ENCODE measurements around the gene MAP3K20. TPM values are rescaled to one million over a fixed set of nuclear protein-coding genes. Genes with fewer than 3 reads are reported as not detected.

Gene MAP3K20
- total RNA-seq, 6 donors from 2014 or later, result 16.3 to 41.7 (median 34.7) TPM

- 84 to 94% methylated on average over 2 of the region's 2 CpGs for WGBS, 2 donors
- no peaks in the 10 kb centered on the region for H3K9me3 ChIP-seq
- no peak overlapping the region for H3K4me3 ChIP-seq
- no peaks in the 10 kb centered on the region for H3K27me3 ChIP-seq
- peaks cover 0 to 6% (median 0%) of the 10 kb centered on the region in 4 donors for H3K36me3 ChIP-seq
- TF ChIP-seq POLR2A (IDR thresholded peaks at IDR 0.05) (no peak), CTCF (IDR thresholded peaks at IDR 0.05) (no peak)
- no peak overlapping the region for H3K27ac ChIP-seq
- DNase-seq, result no peak
- H3K4me1 ChIP-seq, result no peaks in the 10 kb centered on the region
- no peak for ATAC-seq (ENCODE audit: low FRiP score in 2 of 2)
Observed at GRCh38 chr2:173247156-173247555, 171.5 kb downstream of the MAP3K20 start.

GRCh38 chr2:173248381-173248780 lies 172.7 kb downstream of the MAP3K20 start:
- Histone ChIP-seq H3K27ac (no peak overlapping the region), H3K27me3 (no peaks in the 10 kb centered on the region), H3K4me3 (no peak overlapping the region), H3K36me3 (no peaks in the 10 kb centered on the region), H3K4me1 (no peaks in the 10 kb centered on the region), H3K9me3 (no peaks in the 10 kb centered on the region)
- 95 to 100% methylated on average over 2 of the region's 2 CpGs for WGBS, 2 donors
- TF ChIP-seq EP300 (IDR thresholded peaks at IDR 0.05), result no peak
- no peak for TF ChIP-seq POLR2AphosphoS5 (IDR thresholded peaks at IDR 0.05)
- TF ChIP-seq POLR2A (IDR thresholded peaks at IDR 0.05), result no peak
- no peak for TF ChIP-seq CTCF (IDR thresholded peaks at IDR 0.05)
- DNase-seq (no peak), ATAC-seq (ENCODE audit: low FRiP score in 2 of 2) (no peak)

- no peak for TF ChIP-seq EP300 (IDR thresholded peaks at IDR 0.05)
- no peak for TF ChIP-seq POLR2A (IDR thresholded peaks at IDR 0.05)
- TF ChIP-seq POLR2AphosphoS5 (IDR thresholded peaks at IDR 0.05), result no peak
- no peak for TF ChIP-seq CTCF (IDR thresholded peaks at IDR 0.05)
Observed at GRCh38 chr2:173249661-173250641, 174.3 kb downstream of the MAP3K20 start.

GRCh38 chr2:173251225-173251624 lies 175.6 kb downstream of the MAP3K20 start:
- H3K27me3 ChIP-seq, result no peaks in the 10 kb centered on the region
- no peak overlapping the region for H3K27ac ChIP-seq
- H3K9me3 ChIP-seq, result no peaks in the 10 kb centered on the region
- DNase-seq (no peak), ATAC-seq (ENCODE audit: low FRiP score in 2 of 2) (no peak)
- H3K36me3 ChIP-seq, result no peaks in the 10 kb centered on the region
- no peak overlapping the region for H3K4me3 ChIP-seq
- H3K4me1 ChIP-seq, result no peaks in the 10 kb centered on the region
- TF ChIP-seq POLR2A (IDR thresholded peaks at IDR 0.05), result no peak
- TF ChIP-seq POLR2AphosphoS5 (IDR thresholded peaks at IDR 0.05), result no peak
- no peak for TF ChIP-seq EP300 (IDR thresholded peaks at IDR 0.05)
- TF ChIP-seq CTCF (IDR thresholded peaks at IDR 0.05), result no peak
- 96% methylated on average over 2 of the region's 2 CpGs for WGBS, 2 donors

More at GRCh38 chr2:173249661-173250641, 174.3 kb downstream of the MAP3K20 start:
- Histone ChIP-seq H3K36me3 (no peaks in the 10 kb centered on the region), H3K4me3 (no peak overlapping the region), H3K9me3 (no peaks in the 10 kb centered on the region), H3K27me3 (no peaks in the 10 kb centered on the region), H3K27ac (no peak overlapping the region), H3K4me1 (no peaks in the 10 kb centered on the region)
- WGBS, 2 donors, result 84 to 87% methylated on average over 8 of the region's 8 CpGs
- no peak for ATAC-seq (ENCODE audit: low FRiP score in 2 of 2)
- DNase-seq, result no peak
